Measurements from ENCODE around the gene CKS2.
"Not testable (repeated sequence)": the region's sequence is repeated elsewhere in the genome, so short reads cannot be mapped to it uniquely, and the experiment has no call there.

CKS2 gene

GRCh38 chr9:89291741-89292140, 19.3 kb upstream of the CKS2 start:
- no peak for ATAC-seq
- TF ChIP-seq ZNF565 (CRISPR knock-in tag; conservative IDR thresholded peaks at IDR 0.05; ENCODE audit: low read depth) (no peak), ISL1 (CRISPR knock-in tag; IDR thresholded peaks at IDR 0.05) (no peak), ZC3H10 (CRISPR knock-in tag; IDR thresholded peaks at IDR 0.05) (no peak), GLIS3 (CRISPR knock-in tag; IDR thresholded peaks at IDR 0.05) (no peak), OSR1 (CRISPR knock-in tag; IDR thresholded peaks at IDR 0.05) (no peak), TSHZ2 (CRISPR knock-in tag; IDR thresholded peaks at IDR 0.05) (no peak)
- TF ChIP-seq, protein P1, sequence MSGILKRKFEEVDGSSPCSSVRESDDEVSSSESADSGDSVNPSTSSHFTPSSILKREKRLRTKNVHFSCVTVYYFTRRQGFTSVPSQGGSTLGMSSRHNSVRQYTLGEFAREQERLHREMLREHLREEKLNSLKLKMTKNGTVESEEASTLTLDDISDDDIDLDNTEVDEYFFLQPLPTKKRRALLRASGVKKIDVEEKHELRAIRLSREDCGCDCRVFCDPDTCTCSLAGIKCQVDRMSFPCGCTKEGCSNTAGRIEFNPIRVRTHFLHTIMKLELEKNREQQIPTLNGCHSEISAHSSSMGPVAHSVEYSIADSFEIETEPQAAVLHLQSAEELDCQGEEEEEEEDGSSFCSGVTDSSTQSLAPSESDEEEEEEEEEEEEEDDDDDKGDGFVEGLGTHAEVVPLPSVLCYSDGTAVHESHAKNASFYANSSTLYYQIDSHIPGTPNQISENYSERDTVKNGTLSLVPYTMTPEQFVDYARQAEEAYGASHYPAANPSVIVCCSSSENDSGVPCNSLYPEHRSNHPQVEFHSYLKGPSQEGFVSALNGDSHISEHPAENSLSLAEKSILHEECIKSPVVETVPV (CRISPR knock-in tag; IDR thresholded peaks at IDR 0.05) = no peak

DNA sequence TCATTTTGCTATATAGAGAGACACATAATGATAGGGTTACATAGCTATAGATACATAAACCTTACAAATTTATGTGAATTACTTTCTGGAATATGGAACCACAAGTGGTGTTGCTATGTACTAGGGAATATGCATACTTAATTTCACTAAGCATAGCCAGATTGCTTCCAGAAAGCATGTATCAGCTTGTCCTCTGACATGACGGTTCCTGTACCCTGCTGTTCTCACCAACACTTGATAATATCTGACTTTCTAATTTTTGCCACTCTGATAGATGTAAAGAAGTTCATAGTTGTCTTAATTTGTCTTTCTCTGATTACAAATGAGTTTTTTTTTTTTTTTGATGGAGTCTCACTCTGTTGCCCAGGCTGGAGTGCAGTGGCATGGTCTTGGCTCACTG, 18.0 kb upstream of the CKS2 start:
- no peak for TF ChIP-seq ZFP3 (CRISPR knock-in tag; IDR thresholded peaks at IDR 0.05)
- TF ChIP-seq SNAI2 (CRISPR knock-in tag; IDR thresholded peaks at IDR 0.05) = no peak
- no peak for TF ChIP-seq ISL1 (CRISPR knock-in tag; IDR thresholded peaks at IDR 0.05)
- no peak for TF ChIP-seq ZNF8 (CRISPR knock-in tag; IDR thresholded peaks at IDR 0.05)
- no peak for TF ChIP-seq ZFP30 (CRISPR knock-in tag; IDR thresholded peaks at IDR 0.05)
- TF ChIP-seq TSHZ2 (CRISPR knock-in tag; IDR thresholded peaks at IDR 0.05) = no peak
- no peak for ATAC-seq

GRCh38 chr9:89295400-89295799, 15.6 kb upstream of the CKS2 start:
- no peak for TF ChIP-seq PPARA (CRISPR knock-in tag; IDR thresholded peaks at IDR 0.05; ENCODE audit: borderline replicate concordance)
- no peak for TF ChIP-seq TCF4 (CRISPR knock-in tag; IDR thresholded peaks at IDR 0.05; ENCODE audit: borderline replicate concordance)
- no peak for TF ChIP-seq ZFP30 (CRISPR knock-in tag; IDR thresholded peaks at IDR 0.05)
- ATAC-seq = no peak

DNA sequence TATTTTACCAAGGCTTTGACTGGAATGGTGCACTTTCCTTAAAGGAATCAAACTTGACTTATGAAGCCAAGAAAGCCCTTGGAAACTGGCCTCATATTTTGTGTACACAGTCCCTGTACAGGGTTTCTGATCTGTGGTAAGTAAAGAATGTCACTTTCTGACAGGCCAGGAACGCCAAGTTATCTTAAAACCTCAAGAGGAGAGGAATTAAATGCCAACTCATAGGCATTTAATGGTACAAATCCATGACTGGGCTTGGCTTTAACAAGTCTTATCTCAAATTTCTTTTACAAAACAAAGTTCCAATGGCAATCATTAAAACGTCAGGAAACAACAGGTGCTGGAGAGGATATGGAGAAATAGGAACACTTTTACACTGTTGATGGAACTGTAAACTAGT, 9.0 kb upstream of the CKS2 start:
- not testable (repeated sequence) for ATAC-seq

DNA sequence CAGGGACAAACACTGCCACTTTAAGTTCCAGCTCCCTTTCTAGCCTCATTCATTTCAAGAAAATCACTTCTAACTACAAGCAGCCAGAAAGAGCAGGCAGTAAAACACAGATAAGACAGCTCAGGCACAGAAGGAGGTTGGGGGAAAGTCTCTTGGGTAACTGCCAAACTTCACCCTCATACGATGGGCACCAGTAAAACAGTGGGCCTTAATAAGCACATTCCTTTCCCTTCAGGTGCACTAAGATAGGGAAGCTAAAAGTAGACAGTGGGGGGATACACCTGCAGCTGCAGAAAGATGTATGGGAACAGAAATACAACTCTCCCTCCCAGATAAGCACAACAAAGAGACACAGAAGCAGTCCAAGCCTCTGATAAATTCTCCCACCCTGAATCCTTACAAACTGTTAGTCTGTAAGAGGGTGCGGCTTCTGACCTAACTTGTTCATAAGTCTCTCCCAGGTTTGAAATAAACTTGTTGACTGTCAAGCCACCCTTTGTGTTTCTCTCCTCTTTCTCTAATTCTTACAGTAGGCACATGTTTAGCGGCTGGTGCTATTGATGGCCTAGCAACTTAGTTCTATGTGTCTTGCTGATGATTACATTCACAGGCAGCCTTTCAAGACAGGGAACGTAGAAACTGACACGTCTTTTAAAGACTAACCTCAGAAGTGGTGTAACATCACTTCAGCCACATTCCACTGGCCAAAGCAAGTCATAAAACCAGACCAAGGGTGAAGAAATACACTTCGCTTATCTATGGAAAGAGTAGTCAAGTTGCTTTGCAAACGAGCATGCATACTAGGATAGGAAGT, 6.8 kb upstream of the CKS2 start:
- no peak for ATAC-seq
- no peak for TF ChIP-seq ZNF70 (CRISPR knock-in tag; IDR thresholded peaks at IDR 0.05)
- TF ChIP-seq POU6F1 (CRISPR knock-in tag; IDR thresholded peaks at IDR 0.05; ENCODE audit: borderline replicate concordance, low read depth) = no peak
- no peak for TF ChIP-seq PATZ1 (CRISPR knock-in tag; IDR thresholded peaks at IDR 0.05; ENCODE audit: borderline replicate concordance)
- TF ChIP-seq, protein P1 (CRISPR knock-in tag; IDR thresholded peaks at IDR 0.05) = no peak
- no peak for TF ChIP-seq ZFP30 (CRISPR knock-in tag; IDR thresholded peaks at IDR 0.05)
- TF ChIP-seq ZNF565 (CRISPR knock-in tag; conservative IDR thresholded peaks at IDR 0.05; ENCODE audit: low read depth) = no peak
- no peak for TF ChIP-seq ZFP3 (CRISPR knock-in tag; IDR thresholded peaks at IDR 0.05)
- TF ChIP-seq CSDC2 (CRISPR knock-in tag; IDR thresholded peaks at IDR 0.05) = no peak
- TF ChIP-seq BACH2 (CRISPR knock-in tag; IDR thresholded peaks at IDR 0.05; ENCODE audit: borderline replicate concordance) = no peak

All from SK-N-SH treated with all-trans-retinoic acid at 6 μM for 48 hours (cell line).